Muscle layer of duodenum (tissue), 2 donors: ENCODE results near the gene LRMDA.

Experiments
- H3K27ac ChIP-seq: one replicate; pipeline ENCODE4 v1.7.0; 2013; ENCODE audit warnings: mild to moderate bottlenecking, low read length
- H3K27me3 ChIP-seq: one replicate; pipeline ENCODE4 v1.7.0; 2013; ENCODE audit warnings: low read depth, mild to moderate bottlenecking, control low read depth, low read length
- H3K36me3 ChIP-seq, 2 donors: one replicate each; pipeline ENCODE4 v1.7.0; 2013; ENCODE audit warnings: low read length in 2 of 2, control low read depth in 1 of 2, mild to moderate bottlenecking in 1 of 2; ENCODE audit not compliant: insufficient read depth in 2 of 2, control insufficient read depth in 1 of 2
- H3K4me1 ChIP-seq, 2 donors: one replicate each; pipeline ENCODE4 v1.7.0; 2013; ENCODE audit warnings: low read length in 2 of 2, mild to moderate bottlenecking in 2 of 2, control low read depth in 1 of 2, moderate library complexity in 1 of 2; ENCODE audit not compliant: insufficient read depth in 2 of 2, control insufficient read depth in 1 of 2
- H3K4me3 ChIP-seq, 2 donors: one replicate each; pipeline ENCODE4 v1.7.0; 2013; ENCODE audit warnings: low read length in 2 of 2, low read depth in 1 of 2, mild to moderate bottlenecking in 1 of 2
- H3K9me3 ChIP-seq, 2 donors: one replicate each; pipeline ENCODE4 v1.7.0; 2013; ENCODE audit warnings: low read length in 2 of 2, control low read depth in 1 of 2, mild to moderate bottlenecking in 1 of 2; ENCODE audit not compliant: control insufficient read depth in 1 of 2
- donor health status: healthy.

The LRMDA gene

GRCh38 chr10:76082232-76082631 lies 650.8 kb downstream of the LRMDA start:
- Histone ChIP-seq H3K9me3 (no peaks in the 10 kb centered on the region), H3K36me3 (no peaks in the 10 kb centered on the region), H3K4me1 (peaks cover 9 to 21% of the 10 kb centered on the region in 2 donors), H3K27me3 (no peaks in the 10 kb centered on the region), H3K27ac (no peak overlapping the region), H3K4me3 (no peak overlapping the region)

DNA sequence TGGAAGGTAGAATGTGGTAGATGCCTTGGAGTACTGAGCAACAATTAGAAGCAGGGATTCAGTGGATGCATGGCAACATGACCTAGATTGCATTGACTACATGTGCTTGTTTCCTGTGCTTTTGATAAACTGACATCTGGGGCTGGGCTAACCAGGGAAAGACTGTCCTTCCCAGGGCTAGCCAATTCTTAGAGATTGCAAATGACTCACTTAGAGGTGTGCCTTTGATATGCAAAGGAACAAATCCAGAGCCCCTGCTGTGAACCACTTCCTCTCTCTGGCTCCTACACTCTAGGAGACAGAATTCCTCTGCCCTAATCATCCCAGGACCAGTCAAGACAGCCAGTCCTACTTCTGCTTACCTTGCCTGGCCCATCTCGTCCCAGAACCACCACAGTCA lies 651.5 kb downstream of the LRMDA start:
- Histone ChIP-seq H3K9me3 (no peaks in the 10 kb centered on the region), H3K4me1 (peaks cover 9 to 25% of the 10 kb centered on the region in 2 donors), H3K27ac (no peak overlapping the region), H3K4me3 (no peak overlapping the region), H3K27me3 (no peaks in the 10 kb centered on the region), H3K36me3 (no peaks in the 10 kb centered on the region)

DNA sequence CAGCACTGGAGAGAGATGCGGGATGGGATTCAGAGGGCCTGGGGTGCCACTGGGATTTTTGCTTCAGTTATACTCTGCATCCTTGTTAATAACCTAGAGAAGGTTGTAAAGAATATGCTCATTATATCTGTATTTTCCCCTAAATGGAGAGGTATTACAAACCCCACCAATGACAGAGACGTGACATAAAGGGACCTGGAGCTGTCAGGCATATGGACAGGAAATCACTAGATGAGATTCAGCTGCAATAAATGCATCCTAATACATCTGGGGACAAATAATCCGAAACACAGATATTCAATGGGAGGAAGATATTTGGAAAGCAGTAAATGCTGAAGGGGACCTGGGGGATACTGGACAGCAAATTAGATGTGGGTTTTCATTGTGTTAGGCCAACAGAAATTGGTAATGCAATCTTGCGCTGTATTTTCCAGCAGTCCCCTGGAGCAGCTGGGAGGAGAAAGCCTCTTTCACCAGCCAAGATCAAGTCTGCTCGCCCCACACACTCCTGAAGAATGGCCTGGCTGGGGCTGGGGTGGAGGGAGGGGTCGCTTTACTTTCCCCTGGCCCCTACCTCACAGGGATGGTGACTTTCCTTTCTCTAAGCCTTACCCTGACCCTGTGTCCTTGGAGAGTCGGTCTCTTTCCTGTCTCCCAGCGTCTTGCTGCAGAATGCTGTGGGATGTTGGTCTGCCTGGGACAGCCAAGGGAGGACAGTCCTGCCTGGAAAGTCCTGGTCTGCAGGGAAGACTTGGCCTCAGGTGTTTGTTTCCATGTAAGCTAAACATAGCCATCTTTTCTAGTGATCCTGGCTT lies 653.8 kb downstream of the LRMDA start:
- H3K27me3 ChIP-seq = no peaks in the 10 kb centered on the region
- H3K4me3 ChIP-seq = no peak overlapping the region
- H3K36me3 ChIP-seq = no peaks in the 10 kb centered on the region
- no peak overlapping the region for H3K27ac ChIP-seq
- H3K9me3 ChIP-seq = no peaks in the 10 kb centered on the region
- peaks cover 9 to 25% of the 10 kb centered on the region in 2 donors for H3K4me1 ChIP-seq

DNA sequence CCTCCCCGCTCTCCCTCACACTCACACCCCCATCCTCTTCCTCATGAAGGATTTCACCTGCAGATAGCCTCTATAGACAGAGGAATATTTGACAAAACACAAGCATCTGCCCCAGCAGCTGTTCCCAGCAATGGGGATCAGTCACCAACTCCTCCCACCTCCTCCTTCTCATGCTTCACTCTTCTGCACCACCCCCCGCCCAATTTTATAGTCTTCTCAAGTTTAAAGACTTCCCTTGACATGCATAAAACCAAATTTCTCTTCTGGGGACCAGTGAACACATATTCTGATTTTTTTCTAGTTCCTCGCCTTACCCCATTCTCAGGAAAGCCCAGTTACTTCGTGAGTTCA lies 654.4 kb downstream of the LRMDA start:
- Histone ChIP-seq H3K4me3 (no peak overlapping the region), H3K9me3 (peaks cover 0 to 2% of the 10 kb centered on the region in 2 donors), H3K27ac (no peak overlapping the region)

GRCh38 chr10:76086170-76086760 lies 654.8 kb downstream of the LRMDA start:
- peaks cover 0 to 2% of the 10 kb centered on the region in 2 donors for H3K9me3 ChIP-seq
- H3K4me1 ChIP-seq = peaks cover 9 to 25% of the 10 kb centered on the region in 2 donors
- H3K27ac ChIP-seq = peak overlapping the region; percentile 16
- no peaks in the 10 kb centered on the region for H3K27me3 ChIP-seq
- no peaks in the 10 kb centered on the region for H3K36me3 ChIP-seq
- no peak overlapping the region for H3K4me3 ChIP-seq

More for the DNA sequence above, 654.4 kb downstream of the LRMDA start:
- peaks cover 9 to 25% of the 10 kb centered on the region in 2 donors for H3K4me1 ChIP-seq
- H3K36me3 ChIP-seq = no peaks in the 10 kb centered on the region
- H3K27me3 ChIP-seq = no peaks in the 10 kb centered on the region

DNA sequence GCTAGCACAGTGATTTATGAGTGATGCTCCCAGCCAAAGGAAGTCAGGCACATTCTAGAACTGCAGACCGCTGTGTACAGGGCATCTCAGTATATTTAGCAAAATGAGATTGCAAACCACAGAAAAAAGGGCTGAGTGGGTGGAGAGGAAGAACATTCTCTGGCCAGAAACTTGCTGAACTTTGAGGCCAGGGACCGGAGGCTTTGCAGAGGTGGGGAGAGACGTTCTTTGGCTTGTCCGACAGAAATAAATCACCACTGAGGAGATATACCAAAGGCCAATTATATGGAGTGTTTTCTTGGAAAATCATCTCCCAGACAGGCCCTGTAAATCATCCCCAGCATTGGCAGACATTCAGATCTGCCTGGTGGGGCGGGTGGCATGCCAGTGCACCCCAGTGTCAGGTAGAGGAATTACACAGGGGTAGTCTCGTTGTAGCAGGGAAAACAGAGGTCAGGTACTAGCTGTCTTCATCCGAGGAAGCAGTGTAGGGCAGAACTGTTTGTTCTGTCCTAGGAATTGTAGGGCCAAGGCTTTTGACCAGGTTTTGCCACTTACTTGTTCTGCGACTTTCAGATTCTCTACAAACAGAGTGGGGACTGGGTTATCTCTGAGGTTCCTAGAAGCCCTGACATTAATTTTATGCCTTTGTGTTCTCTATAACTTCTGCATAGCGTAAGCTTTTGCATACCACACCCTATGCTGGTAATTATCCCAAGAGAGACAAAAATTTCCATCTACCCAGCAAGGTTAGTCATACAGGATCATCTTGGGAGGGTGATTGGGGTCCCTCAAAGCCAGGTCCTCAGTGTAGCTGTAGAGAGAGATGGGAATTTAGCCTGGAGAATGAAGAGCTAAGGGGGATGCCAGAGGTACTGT lies 655.6 kb downstream of the LRMDA start:
- Histone ChIP-seq H3K9me3 (peaks cover 0 to 2% of the 10 kb centered on the region in 2 donors), H3K4me3 (no peak overlapping the region), H3K27me3 (no peaks in the 10 kb centered on the region), H3K4me1 (peaks cover 9 to 25% of the 10 kb centered on the region in 2 donors), H3K27ac (peak overlapping the region; percentile 16), H3K36me3 (no peaks in the 10 kb centered on the region)

DNA sequence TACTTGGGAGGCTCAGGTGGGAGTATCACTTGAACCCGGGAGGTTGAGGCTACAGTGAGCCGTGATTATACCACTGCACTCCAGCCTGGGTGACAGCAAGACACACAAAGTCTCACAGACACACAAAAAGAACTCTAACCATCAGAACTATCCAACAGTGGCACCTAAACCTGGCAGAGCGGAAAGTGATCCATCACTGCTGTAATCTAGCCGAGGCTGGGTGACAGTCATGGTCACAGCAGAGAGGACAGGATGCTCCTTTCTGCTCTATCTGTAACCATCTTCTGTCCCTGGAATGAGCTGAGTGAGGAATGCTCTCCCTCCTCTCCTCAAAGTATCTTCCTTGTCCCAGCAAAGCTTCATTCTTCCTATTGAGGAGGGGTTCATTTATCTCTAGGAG lies 656.6 kb downstream of the LRMDA start:
- H3K4me3 ChIP-seq = no peak overlapping the region
- no peak overlapping the region for H3K27ac ChIP-seq
- no peaks in the 10 kb centered on the region for H3K27me3 ChIP-seq
- H3K4me1 ChIP-seq = peaks cover 9 to 25% of the 10 kb centered on the region in 2 donors
- peaks cover 0 to 2% of the 10 kb centered on the region in 2 donors for H3K9me3 ChIP-seq
- no peaks in the 10 kb centered on the region for H3K36me3 ChIP-seq

- H3K36me3 ChIP-seq = no peaks in the 10 kb centered on the region
- no peaks in the 10 kb centered on the region for H3K27me3 ChIP-seq
- no peak overlapping the region for H3K27ac ChIP-seq
- peaks cover 9 to 25% of the 10 kb centered on the region in 2 donors for H3K4me1 ChIP-seq
- peaks cover 0 to 2% of the 10 kb centered on the region in 2 donors for H3K9me3 ChIP-seq
- H3K4me3 ChIP-seq = no peak overlapping the region
Observed at GRCh38 chr10:76088980-76089379, 657.6 kb downstream of the LRMDA start.

DNA sequence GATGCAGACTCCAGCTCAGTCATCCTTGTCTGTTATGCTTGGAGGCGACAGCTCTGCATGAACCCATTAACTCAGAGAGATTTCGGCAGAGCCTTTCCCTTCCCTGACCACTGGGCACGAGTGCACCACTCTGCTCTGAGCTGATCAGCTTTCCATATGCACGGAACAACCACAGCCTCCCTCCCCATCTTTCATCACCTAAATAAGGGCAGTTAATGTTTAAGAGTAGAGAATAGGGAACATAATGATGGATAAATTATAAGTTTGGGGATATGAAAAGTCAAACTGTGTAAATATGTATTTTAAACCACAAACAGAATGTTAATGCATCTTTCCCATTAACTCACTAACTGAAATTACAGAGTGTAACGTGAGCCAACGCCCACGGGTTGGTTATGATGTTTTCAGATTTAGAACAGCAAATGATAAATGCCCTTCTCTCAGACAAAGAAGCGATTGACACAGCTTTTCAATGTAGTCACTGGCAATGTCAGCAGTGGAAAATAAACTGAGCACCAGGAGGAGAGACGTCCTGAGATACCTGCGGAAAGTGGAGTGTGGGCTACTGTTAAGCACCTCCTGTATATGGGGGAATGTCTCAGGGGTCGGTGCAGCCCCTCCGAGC lies 658.2 kb downstream of the LRMDA start:
- H3K27me3 ChIP-seq = no peaks in the 10 kb centered on the region
- H3K36me3 ChIP-seq = no peaks in the 10 kb centered on the region
- peaks cover 0 to 2% of the 10 kb centered on the region in 2 donors for H3K9me3 ChIP-seq
- H3K4me1 ChIP-seq = peaks cover 9 to 25% of the 10 kb centered on the region in 2 donors
- no peak overlapping the region for H3K4me3 ChIP-seq
- no peak overlapping the region for H3K27ac ChIP-seq

- Histone ChIP-seq H3K9me3 (peaks cover 0 to 2% of the 10 kb centered on the region in 2 donors), H3K27me3 (no peaks in the 10 kb centered on the region), H3K4me3 (no peak overlapping the region), H3K27ac (no peak overlapping the region), H3K36me3 (no peaks in the 10 kb centered on the region), H3K4me1 (peaks cover 1 to 7% of the 10 kb centered on the region in 2 donors)
Observed at GRCh38 chr10:76091926-76092325, 660.5 kb downstream of the LRMDA start.

DNA sequence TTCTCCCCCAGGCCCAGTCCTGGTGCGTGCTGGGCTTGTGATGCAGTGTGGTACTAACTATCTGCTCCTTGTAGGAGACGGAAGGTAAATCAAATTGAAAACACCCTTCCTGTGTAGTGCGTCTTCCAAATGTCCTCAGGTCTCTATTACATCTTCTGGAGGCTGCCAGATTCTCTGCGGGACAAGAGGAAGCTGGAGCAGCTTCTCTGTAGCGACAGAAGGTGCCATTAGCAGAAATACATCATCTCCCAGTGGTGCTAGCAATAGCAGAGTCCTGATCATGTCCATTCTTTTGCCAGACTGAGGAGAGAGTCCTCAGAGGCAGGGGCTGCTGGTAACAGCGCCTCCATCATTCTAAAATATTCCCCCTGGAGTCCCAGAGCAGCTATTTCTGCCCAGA lies 675.2 kb downstream of the LRMDA start:
- no peaks in the 10 kb centered on the region for H3K36me3 ChIP-seq
- no peaks in the 10 kb centered on the region for H3K4me1 ChIP-seq
- H3K9me3 ChIP-seq = no peaks in the 10 kb centered on the region
- H3K4me3 ChIP-seq = no peak overlapping the region
- no peaks in the 10 kb centered on the region for H3K27me3 ChIP-seq
- no peak overlapping the region for H3K27ac ChIP-seq
